ENCODE results near the gene LCNL1. TPM values are rescaled to one million over a fixed set of nuclear protein-coding genes. Genes with fewer than 3 reads are reported as not detected.

LCNL1 gene
- total RNA-seq, 4 donors from 2014 or later: 0.36 to 0.37 TPM; not detected in 2

- intact Hi-C loops (cut with DNase I; ENCODE audit: low total_unique reads): no loop called here
- TF ChIP-seq CTCF (IDR thresholded peaks at IDR 0.05): no peak
- no peak for TF ChIP-seq POLR2A (IDR thresholded peaks at IDR 0.05)
- no peak overlapping the region for H3K4me3 ChIP-seq (ENCODE audit: low read depth, poor library complexity, severe bottlenecking)
- WGBS, 2 donors: 95% methylated on average over 24 to 48 of the region's 49 CpGs
- DNase-seq (ENCODE audit: low spot score in 2 of 2): no peak
Observed at GRCh38 chr9:137009938-137010732, 27.3 kb downstream of the LCNL1 start.

GRCh38 chr9:137011156-137011555 lies 28.4 kb downstream of the LCNL1 start:
- intact Hi-C loops (cut with DNase I; ENCODE audit: low total_unique reads): no loop called here
- no peak for TF ChIP-seq CTCF (IDR thresholded peaks at IDR 0.05)
- TF ChIP-seq POLR2A (IDR thresholded peaks at IDR 0.05): no peak
- WGBS, 2 donors: 97 to 98% methylated on average over 24 of the region's 24 CpGs

GRCh38 chr9:137011907-137012675 lies 29.3 kb downstream of the LCNL1 start:
- intact Hi-C loops (cut with DNase I; ENCODE audit: low total_unique reads): no loop called here
- 91 to 92% methylated on average over 15 to 39 of the region's 39 CpGs for whole genome bisulfite sequencing, 2 donors
- no peak overlapping the region for H3K4me3 ChIP-seq (ENCODE audit: low read depth, poor library complexity, severe bottlenecking)
- TF ChIP-seq POLR2A (IDR thresholded peaks at IDR 0.05): no peak
- TF ChIP-seq CTCF (IDR thresholded peaks at IDR 0.05): no peak
- no peak for DNase-seq (ENCODE audit: low spot score in 2 of 2)

More at GRCh38 chr9:137011156-137011555, 28.4 kb downstream of the LCNL1 start:
- DNase-seq (ENCODE audit: low spot score in 2 of 2): no peak
- no peak overlapping the region for H3K4me3 ChIP-seq (ENCODE audit: low read depth, poor library complexity, severe bottlenecking)

GRCh38 chr9:137012694-137013570 lies 30.1 kb downstream of the LCNL1 start:
- intact Hi-C loops (cut with DNase I; ENCODE audit: low total_unique reads): no loop called here
- H3K4me3 ChIP-seq (ENCODE audit: low read depth, poor library complexity, severe bottlenecking): no peak overlapping the region
- WGBS, 2 donors: 92 to 93% methylated on average over 34 to 38 of the region's 67 CpGs
- no peak for DNase-seq (ENCODE audit: low spot score in 2 of 2)
- no peak for TF ChIP-seq CTCF (IDR thresholded peaks at IDR 0.05)
- TF ChIP-seq POLR2A (IDR thresholded peaks at IDR 0.05): no peak

GRCh38 chr9:137013571-137013940 lies 30.8 kb downstream of the LCNL1 start:
- DNase-seq (ENCODE audit: low spot score in 2 of 2): no peak
- 91 to 93% methylated on average over 19 to 20 of the region's 20 CpGs for WGBS, 2 donors
- intact Hi-C loops (cut with DNase I; ENCODE audit: low total_unique reads): no loop called here
- H3K4me3 ChIP-seq (ENCODE audit: low read depth, poor library complexity, severe bottlenecking): no peak overlapping the region
- no peak for TF ChIP-seq CTCF (IDR thresholded peaks at IDR 0.05)
- TF ChIP-seq POLR2A (IDR thresholded peaks at IDR 0.05): no peak

Data from lower leg skin (tissue), 4 donors.